ENCODE results near the gene SDF4.

Gene SDF4

GRCh38 chr1:1225913-1226312, 5.9 kb downstream of the SDF4 start:
- POLR2A ChIA-PET, result no interaction called here
- CTCF ChIA-PET, result no interaction called here
- TF ChIP-seq ELF4 (IDR thresholded peaks at IDR 0.05) (no peak), SUZ12 (IDR thresholded peaks at IDR 0.05) (no peak), SP1 (IDR thresholded peaks at IDR 0.05) (no peak), BHLHE40 (IDR thresholded peaks at IDR 0.05; ENCODE audit: borderline replicate concordance) (no peak), TARDBP (IDR thresholded peaks at IDR 0.05) (no peak), L3MBTL2 (conservative IDR thresholded peaks at IDR 0.05) (no peak), LEF1 (IDR thresholded peaks at IDR 0.05; ENCODE audit: borderline replicate concordance) (no peak), FOXA1 (IDR thresholded peaks at IDR 0.05) (no peak), ZNF384 (IDR thresholded peaks at IDR 0.05) (no peak), FOXM1 (IDR thresholded peaks at IDR 0.05; ENCODE audit: borderline replicate concordance) (no peak), FOXK2 (IDR thresholded peaks at IDR 0.05) (no peak), ARNT (IDR thresholded peaks at IDR 0.05) (no peak), NFRKB (IDR thresholded peaks at IDR 0.05) (no peak), HDGF (IDR thresholded peaks at IDR 0.05; ENCODE audit: borderline replicate concordance) (no peak), CTBP1 (IDR thresholded peaks at IDR 0.05; ENCODE audit: borderline replicate concordance) (no peak)
- TF ChIP-seq, protein P1, sequence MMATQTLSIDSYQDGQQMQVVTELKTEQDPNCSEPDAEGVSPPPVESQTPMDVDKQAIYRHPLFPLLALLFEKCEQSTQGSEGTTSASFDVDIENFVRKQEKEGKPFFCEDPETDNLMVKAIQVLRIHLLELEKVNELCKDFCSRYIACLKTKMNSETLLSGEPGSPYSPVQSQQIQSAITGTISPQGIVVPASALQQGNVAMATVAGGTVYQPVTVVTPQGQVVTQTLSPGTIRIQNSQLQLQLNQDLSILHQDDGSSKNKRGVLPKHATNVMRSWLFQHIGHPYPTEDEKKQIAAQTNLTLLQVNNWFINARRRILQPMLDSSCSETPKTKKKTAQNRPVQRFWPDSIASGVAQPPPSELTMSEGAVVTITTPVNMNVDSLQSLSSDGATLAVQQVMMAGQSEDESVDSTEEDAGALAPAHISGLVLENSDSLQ (IDR thresholded peaks at IDR 0.05), result no peak
- no peak for DNase-seq (ENCODE audit: extremely low spot score)

DNA sequence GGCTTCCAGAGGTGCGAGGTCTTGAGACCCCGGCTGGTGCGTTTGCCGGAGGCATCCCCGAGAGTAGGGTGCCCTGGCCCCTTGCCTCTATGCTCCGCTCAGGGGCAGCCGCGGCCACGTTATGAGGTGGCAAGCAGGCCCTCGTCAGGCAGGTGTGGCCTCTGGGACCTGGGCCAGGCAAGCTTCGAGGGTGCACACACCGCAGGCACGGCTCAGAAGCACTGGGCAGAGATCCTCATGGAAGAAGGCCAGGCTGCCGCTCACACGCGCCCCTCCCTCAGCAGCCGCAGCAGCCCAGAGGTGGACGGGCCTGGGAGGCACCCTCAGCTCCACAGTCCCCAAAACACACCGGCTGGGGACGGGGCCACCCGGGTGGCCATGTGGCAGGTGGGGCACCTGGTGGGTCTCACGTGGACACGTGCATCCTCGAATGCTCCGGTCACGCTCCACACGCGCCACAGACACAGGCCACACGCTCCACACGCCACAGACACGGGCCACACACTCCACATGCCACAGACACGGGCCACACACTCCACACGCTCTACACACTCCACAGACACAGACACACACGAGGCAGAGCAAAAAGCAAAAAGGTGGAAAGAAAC, 6.5 kb downstream of the SDF4 start:
- CTCF ChIA-PET, result no interaction called here
- POLR2A ChIA-PET, result no interaction called here
- no peak for DNase-seq (ENCODE audit: extremely low spot score)
- TF ChIP-seq BHLHE40 (IDR thresholded peaks at IDR 0.05; ENCODE audit: borderline replicate concordance) (no peak), LEF1 (IDR thresholded peaks at IDR 0.05; ENCODE audit: borderline replicate concordance) (no peak), ELF4 (IDR thresholded peaks at IDR 0.05) (no peak), TARDBP (IDR thresholded peaks at IDR 0.05) (no peak), SP1 (IDR thresholded peaks at IDR 0.05) (no peak)

DNA sequence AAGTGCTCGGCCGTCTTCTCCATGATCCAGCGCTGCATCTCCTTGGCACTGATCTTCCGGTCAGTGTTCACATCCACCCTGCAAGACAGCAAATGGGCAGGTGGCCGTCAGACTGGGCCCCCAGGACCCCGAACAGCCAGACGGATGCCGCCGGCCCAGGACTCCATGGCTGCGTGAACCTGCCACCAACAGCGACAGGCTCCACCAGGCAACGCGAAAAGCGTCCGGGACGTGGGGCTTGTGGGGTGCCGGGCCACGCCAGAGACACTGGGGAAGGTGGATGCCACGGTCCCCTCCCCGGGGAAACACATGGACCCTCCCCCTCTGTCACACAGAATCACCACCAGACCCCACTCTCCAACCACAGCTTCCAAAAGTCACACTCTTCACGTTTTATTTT, 7.9 kb downstream of the SDF4 start:
- TF ChIP-seq BHLHE40 (IDR thresholded peaks at IDR 0.05; ENCODE audit: borderline replicate concordance) (no peak), LEF1 (IDR thresholded peaks at IDR 0.05; ENCODE audit: borderline replicate concordance) (no peak), FOXM1 (IDR thresholded peaks at IDR 0.05; ENCODE audit: borderline replicate concordance) (no peak), FOXK2 (IDR thresholded peaks at IDR 0.05) (no peak), ZNF384 (IDR thresholded peaks at IDR 0.05) (no peak), FOXA1 (IDR thresholded peaks at IDR 0.05) (no peak), HDGF (IDR thresholded peaks at IDR 0.05; ENCODE audit: borderline replicate concordance) (no peak), ARNT (IDR thresholded peaks at IDR 0.05) (no peak), CTBP1 (IDR thresholded peaks at IDR 0.05; ENCODE audit: borderline replicate concordance) (no peak), ELF4 (IDR thresholded peaks at IDR 0.05) (no peak), SP1 (IDR thresholded peaks at IDR 0.05) (no peak), TARDBP (IDR thresholded peaks at IDR 0.05) (no peak), L3MBTL2 (conservative IDR thresholded peaks at IDR 0.05) (no peak)
- TF ChIP-seq, protein P1 (IDR thresholded peaks at IDR 0.05), result no peak
- ChIA-PET POLR2A (no interaction called here), CTCF (no interaction called here)
- no peak for DNase-seq (ENCODE audit: extremely low spot score)

DNA sequence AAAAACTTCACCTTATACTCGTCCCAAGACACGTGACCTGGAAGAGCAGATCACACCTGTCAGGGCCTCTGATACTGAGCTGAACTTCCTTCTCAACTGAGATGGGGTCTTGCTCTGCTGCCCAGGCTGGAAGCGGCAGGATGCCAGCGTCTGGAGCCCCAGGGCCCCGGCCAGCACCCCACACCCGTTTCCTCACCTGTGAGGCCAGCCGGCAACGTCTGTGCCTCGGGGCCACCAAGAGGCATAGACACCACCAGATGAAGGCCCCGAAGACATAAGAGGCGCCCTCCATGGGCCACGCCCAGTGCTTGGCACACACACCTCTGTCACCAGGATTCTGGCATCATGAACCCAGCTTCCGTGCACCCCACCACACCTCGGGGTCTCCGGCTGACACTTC, 8.5 kb downstream of the SDF4 start:
- ChIA-PET CTCF (no interaction called here), POLR2A (interaction anchor here (0.7 kb wide), 1 partner anchor 23 kb away, joined by 3 read pairs; no protein-coding TSS in a partner anchor)
- DNase-seq (ENCODE audit: extremely low spot score), result no peak
- TF ChIP-seq FOXK2 (IDR thresholded peaks at IDR 0.05) (no peak), CTBP1 (IDR thresholded peaks at IDR 0.05; ENCODE audit: borderline replicate concordance) (no peak), TARDBP (IDR thresholded peaks at IDR 0.05) (no peak), FOXM1 (IDR thresholded peaks at IDR 0.05; ENCODE audit: borderline replicate concordance) (no peak), L3MBTL2 (conservative IDR thresholded peaks at IDR 0.05) (no peak), ZNF384 (IDR thresholded peaks at IDR 0.05) (no peak), HDGF (IDR thresholded peaks at IDR 0.05; ENCODE audit: borderline replicate concordance) (no peak), ELF4 (IDR thresholded peaks at IDR 0.05) (no peak), SUZ12 (IDR thresholded peaks at IDR 0.05) (no peak), BHLHE40 (IDR thresholded peaks at IDR 0.05; ENCODE audit: borderline replicate concordance) (no peak), NFRKB (IDR thresholded peaks at IDR 0.05) (no peak), SP1 (IDR thresholded peaks at IDR 0.05) (no peak), ARNT (IDR thresholded peaks at IDR 0.05) (no peak), FOXA1 (IDR thresholded peaks at IDR 0.05) (no peak), LEF1 (IDR thresholded peaks at IDR 0.05; ENCODE audit: borderline replicate concordance) (no peak)
- TF ChIP-seq, protein P1 (IDR thresholded peaks at IDR 0.05), result no peak

DNA sequence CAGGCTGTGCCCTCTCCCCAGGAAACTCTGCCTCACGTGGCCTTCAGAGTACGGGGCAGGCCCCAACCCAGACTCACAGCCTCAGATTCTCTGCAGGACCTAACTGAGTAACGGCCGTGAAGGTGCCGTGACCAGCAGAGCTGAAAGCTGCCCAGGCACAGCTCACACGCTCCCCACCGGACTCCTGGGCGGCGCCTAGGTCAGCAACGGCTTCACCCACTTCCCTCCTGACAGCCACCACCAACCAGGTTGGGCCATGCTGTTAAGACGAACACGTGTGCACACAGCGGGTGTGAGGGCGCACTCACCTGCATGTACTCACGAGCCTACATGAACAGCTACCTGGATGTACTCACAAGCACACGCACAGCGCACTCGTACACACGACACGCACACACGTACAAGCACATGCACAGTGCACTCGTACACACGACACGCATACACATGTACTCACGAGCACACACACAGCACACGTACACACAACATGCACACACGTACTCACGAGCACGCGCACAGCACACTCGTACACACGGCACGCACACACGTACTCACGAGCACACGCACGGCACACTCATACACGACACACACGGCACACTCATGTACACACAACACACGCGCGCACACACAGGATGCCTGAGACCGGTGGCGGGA, 9.1 kb downstream of the SDF4 start:
- ChIA-PET POLR2A (interaction anchor here (0.7 kb wide), 1 partner anchor 22 kb away, joined by 3 read pairs; no protein-coding TSS in a partner anchor), CTCF (no interaction called here)
- TF ChIP-seq SUZ12 (IDR thresholded peaks at IDR 0.05) (no peak), CTBP1 (IDR thresholded peaks at IDR 0.05; ENCODE audit: borderline replicate concordance) (no peak), SP1 (IDR thresholded peaks at IDR 0.05) (no peak), ZNF384 (IDR thresholded peaks at IDR 0.05) (no peak), FOXA1 (IDR thresholded peaks at IDR 0.05) (no peak), FOXK2 (IDR thresholded peaks at IDR 0.05) (no peak), ARNT (IDR thresholded peaks at IDR 0.05) (no peak), TARDBP (IDR thresholded peaks at IDR 0.05) (peak; percentile 63), HDGF (IDR thresholded peaks at IDR 0.05; ENCODE audit: borderline replicate concordance) (no peak)
- no peak for DNase-seq (ENCODE audit: extremely low spot score)
